Measurements from ENCODE around the gene ASF1B.

- TF ChIP-seq FOXM1 (IDR thresholded peaks at IDR 0.05; ENCODE audit: borderline replicate concordance, low read depth) (no peak), TAF1 (IDR thresholded peaks at IDR 0.05; ENCODE audit: low read depth) (no peak), EP300 (IDR thresholded peaks at IDR 0.05; ENCODE audit: borderline replicate concordance) (no peak), CREB1 (IDR thresholded peaks at IDR 0.05; ENCODE audit: low read depth) (no peak), TEAD4 (IDR thresholded peaks at IDR 0.05) (no peak), YY1 (IDR thresholded peaks at IDR 0.05; ENCODE audit: low read depth) (no peak), CEBPB (IDR thresholded peaks at IDR 0.05) (no peak), EGR1 (IDR thresholded peaks at IDR 0.05) (no peak), NFIC (IDR thresholded peaks at IDR 0.05) (no peak), RAD21 (IDR thresholded peaks at IDR 0.05; ENCODE audit: low read depth) (no peak)
- TF ChIP-seq, protein P1, sequence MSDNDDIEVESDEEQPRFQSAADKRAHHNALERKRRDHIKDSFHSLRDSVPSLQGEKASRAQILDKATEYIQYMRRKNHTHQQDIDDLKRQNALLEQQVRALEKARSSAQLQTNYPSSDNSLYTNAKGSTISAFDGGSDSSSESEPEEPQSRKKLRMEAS (IDR thresholded peaks at IDR 0.05) = no peak
- TF ChIP-seq, protein P2, sequence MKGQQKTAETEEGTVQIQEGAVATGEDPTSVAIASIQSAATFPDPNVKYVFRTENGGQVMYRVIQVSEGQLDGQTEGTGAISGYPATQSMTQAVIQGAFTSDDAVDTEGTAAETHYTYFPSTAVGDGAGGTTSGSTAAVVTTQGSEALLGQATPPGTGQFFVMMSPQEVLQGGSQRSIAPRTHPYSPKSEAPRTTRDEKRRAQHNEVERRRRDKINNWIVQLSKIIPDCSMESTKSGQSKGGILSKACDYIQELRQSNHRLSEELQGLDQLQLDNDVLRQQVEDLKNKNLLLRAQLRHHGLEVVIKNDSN (IDR thresholded peaks at IDR 0.05) = no peak
- TF ChIP-seq, protein P3, sequence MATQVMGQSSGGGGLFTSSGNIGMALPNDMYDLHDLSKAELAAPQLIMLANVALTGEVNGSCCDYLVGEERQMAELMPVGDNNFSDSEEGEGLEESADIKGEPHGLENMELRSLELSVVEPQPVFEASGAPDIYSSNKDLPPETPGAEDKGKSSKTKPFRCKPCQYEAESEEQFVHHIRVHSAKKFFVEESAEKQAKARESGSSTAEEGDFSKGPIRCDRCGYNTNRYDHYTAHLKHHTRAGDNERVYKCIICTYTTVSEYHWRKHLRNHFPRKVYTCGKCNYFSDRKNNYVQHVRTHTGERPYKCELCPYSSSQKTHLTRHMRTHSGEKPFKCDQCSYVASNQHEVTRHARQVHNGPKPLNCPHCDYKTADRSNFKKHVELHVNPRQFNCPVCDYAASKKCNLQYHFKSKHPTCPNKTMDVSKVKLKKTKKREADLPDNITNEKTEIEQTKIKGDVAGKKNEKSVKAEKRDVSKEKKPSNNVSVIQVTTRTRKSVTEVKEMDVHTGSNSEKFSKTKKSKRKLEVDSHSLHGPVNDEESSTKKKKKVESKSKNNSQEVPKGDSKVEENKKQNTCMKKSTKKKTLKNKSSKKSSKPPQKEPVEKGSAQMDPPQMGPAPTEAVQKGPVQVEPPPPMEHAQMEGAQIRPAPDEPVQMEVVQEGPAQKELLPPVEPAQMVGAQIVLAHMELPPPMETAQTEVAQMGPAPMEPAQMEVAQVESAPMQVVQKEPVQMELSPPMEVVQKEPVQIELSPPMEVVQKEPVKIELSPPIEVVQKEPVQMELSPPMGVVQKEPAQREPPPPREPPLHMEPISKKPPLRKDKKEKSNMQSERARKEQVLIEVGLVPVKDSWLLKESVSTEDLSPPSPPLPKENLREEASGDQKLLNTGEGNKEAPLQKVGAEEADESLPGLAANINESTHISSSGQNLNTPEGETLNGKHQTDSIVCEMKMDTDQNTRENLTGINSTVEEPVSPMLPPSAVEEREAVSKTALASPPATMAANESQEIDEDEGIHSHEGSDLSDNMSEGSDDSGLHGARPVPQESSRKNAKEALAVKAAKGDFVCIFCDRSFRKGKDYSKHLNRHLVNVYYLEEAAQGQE (IDR thresholded peaks at IDR 0.05; ENCODE audit: low read depth) = no peak
Observed at GRCh38 chr19:14113762-14114414, 22.5 kb downstream of the ASF1B start.
